ENCODE data around the gene SLIT1. TPM values are rescaled to one million over a fixed set of nuclear protein-coding genes. Genes with fewer than 3 reads are reported as not detected.

The SLIT1 gene
- total RNA-seq, 1 experiment from 2014 or later, result 0.41 TPM

- Mint-ChIP-seq H3K9me3 (ENCODE audit: unreplicated experiment) (no peaks in the 10 kb centered on the region), H3K36me3 (ENCODE audit: insufficient read depth, unreplicated experiment) (no peaks in the 10 kb centered on the region), H3K4me1 (ENCODE audit: low read depth, unreplicated experiment) (no peaks in the 10 kb centered on the region), H3K4me3 (ENCODE audit: unreplicated experiment) (no peak overlapping the region), H3K27me3 (ENCODE audit: insufficient read depth, unreplicated experiment) (no peaks in the 10 kb centered on the region), H3K27ac (ENCODE audit: unreplicated experiment) (no peak overlapping the region)
- CTCF ChIA-PET, result no interaction called here
- H3K27me3 ChIP-seq (replicated peaks; ENCODE audit: control insufficient read depth, insufficient read depth, low read length), result no peaks in the 10 kb centered on the region
- H3K9me3 ChIP-seq, result no peaks in the 10 kb centered on the region
- H3K4me1 ChIP-seq, result 0 out of 2 replicates have a peak, but pooled peaks cover 6% of the 10 kb centered on the region
- no peaks in the 10 kb centered on the region for H3K36me3 ChIP-seq (ENCODE audit: control insufficient read depth, insufficient read depth, low read length)
- no peak overlapping the region for H3K4me3 ChIP-seq (ENCODE audit: low read depth, low read length)
- POLR2A ChIA-PET, result no interaction called here
- TF ChIP-seq CTCF (IDR thresholded peaks at IDR 0.05; ENCODE audit: insufficient read depth in 1 of 2, low read depth in 1 of 2, low read length in 1 of 2, severe bottlenecking in 1 of 2, unreplicated experiment in 1 of 2), result no peak
- intact Hi-C loops (cut with micrococcal nuclease; ENCODE audit: unreplicated experiment), result no loop called here
- no peak for DNase-seq
- no TSS peak for BruUV-seq (replicated peaks)
These were observed 189.3 kb downstream of the SLIT1 start for GRCh38 chr10:96996275-96996965.

- Histone ChIP-seq H3K4me1 (0 out of 2 replicates have a peak, but pooled peaks cover 6% of the 10 kb centered on the region), H3K9me3 (no peaks in the 10 kb centered on the region), H3K4me3 (ENCODE audit: low read depth, low read length) (no peak overlapping the region), H3K27me3 (replicated peaks; ENCODE audit: control insufficient read depth, insufficient read depth, low read length) (no peaks in the 10 kb centered on the region), H3K36me3 (ENCODE audit: control insufficient read depth, insufficient read depth, low read length) (no peaks in the 10 kb centered on the region)
- no peaks in the 10 kb centered on the region for H3K27me3 Mint-ChIP-seq (ENCODE audit: insufficient read depth, unreplicated experiment)
- no peaks in the 10 kb centered on the region for H3K9me3 Mint-ChIP-seq (ENCODE audit: unreplicated experiment)
- BruUV-seq (replicated peaks), result no TSS peak
- H3K36me3 Mint-ChIP-seq (ENCODE audit: insufficient read depth, unreplicated experiment), result no peaks in the 10 kb centered on the region
- H3K27ac Mint-ChIP-seq (ENCODE audit: unreplicated experiment), result no peak overlapping the region
- DNase-seq, result no peak
- ChIA-PET CTCF (no interaction called here), POLR2A (no interaction called here)
- no peaks in the 10 kb centered on the region for H3K4me1 Mint-ChIP-seq (ENCODE audit: low read depth, unreplicated experiment)
- intact Hi-C loops (cut with micrococcal nuclease; ENCODE audit: unreplicated experiment), result no loop called here
- TF ChIP-seq CTCF (IDR thresholded peaks at IDR 0.05; ENCODE audit: insufficient read depth in 1 of 2, low read depth in 1 of 2, low read length in 1 of 2, severe bottlenecking in 1 of 2, unreplicated experiment in 1 of 2), result no peak
- H3K4me3 Mint-ChIP-seq (ENCODE audit: unreplicated experiment), result no peak overlapping the region
These were observed 189.9 kb downstream of the SLIT1 start for GRCh38 chr10:96995851-96996250.

- H3K27ac Mint-ChIP-seq (ENCODE audit: unreplicated experiment), result no peak overlapping the region
- no peaks in the 10 kb centered on the region for H3K9me3 Mint-ChIP-seq (ENCODE audit: unreplicated experiment)
- ChIA-PET CTCF (no interaction called here), POLR2A (no interaction called here)
- intact Hi-C loops (cut with micrococcal nuclease; ENCODE audit: unreplicated experiment), result no loop called here
- H3K4me3 ChIP-seq (ENCODE audit: low read depth, low read length), result no peak overlapping the region
- no TSS peak for BruUV-seq (replicated peaks)
- no peaks in the 10 kb centered on the region for H3K27me3 ChIP-seq (replicated peaks; ENCODE audit: control insufficient read depth, insufficient read depth, low read length)
- H3K36me3 Mint-ChIP-seq (ENCODE audit: insufficient read depth, unreplicated experiment), result no peaks in the 10 kb centered on the region
- no peaks in the 10 kb centered on the region for H3K27me3 Mint-ChIP-seq (ENCODE audit: insufficient read depth, unreplicated experiment)
- H3K4me1 Mint-ChIP-seq (ENCODE audit: low read depth, unreplicated experiment), result no peaks in the 10 kb centered on the region
- no peak for DNase-seq
- no peaks in the 10 kb centered on the region for H3K4me1 ChIP-seq
- no peaks in the 10 kb centered on the region for H3K9me3 ChIP-seq
- H3K36me3 ChIP-seq (ENCODE audit: control insufficient read depth, insufficient read depth, low read length), result no peaks in the 10 kb centered on the region
- H3K4me3 Mint-ChIP-seq (ENCODE audit: unreplicated experiment), result no peak overlapping the region
- TF ChIP-seq CTCF (IDR thresholded peaks at IDR 0.05; ENCODE audit: insufficient read depth in 1 of 2, low read depth in 1 of 2, low read length in 1 of 2, severe bottlenecking in 1 of 2, unreplicated experiment in 1 of 2), result no peak
These were observed 193.0 kb downstream of the SLIT1 start for GRCh38 chr10:96992721-96993120.

All from Caco-2 (cell line).